Neural cell (in vitro differentiated cells): ENCODE data around the gene WNK2. TPM values are rescaled to one million over a fixed set of nuclear protein-coding genes. Genes with fewer than 3 reads are reported as not detected.
A peak's percentile ranks its signal among the peaks of the same experiment; 100 is the strongest.

ENCODE experiments used
- H2AFZ ChIP-seq: fragments of 200-600, 300-800 bp; sonication (generic), shearing (Covaris generic); 2 replicates; pipeline ENCODE4 v1.6.0; 2014; ENCODE audit warnings: low read depth, mild to moderate bottlenecking, antibody characterized with exemption, low read length, moderate library complexity
- H3F3A ChIP-seq: fragments of 200-600 bp; shearing (Covaris generic); 2 replicates; pipeline ENCODE4 v1.6.1; 2016; ENCODE audit warnings: mild to moderate bottlenecking, moderate library complexity, mixed read lengths, antibody characterized with exemption, low read length; ENCODE audit not compliant: insufficient read depth, poor library complexity, severe bottlenecking
- H3K27ac ChIP-seq: fragments of 200-600, 300-800 bp; sonication (generic), shearing (Covaris generic); 2 replicates; pipeline ENCODE4 v1.5.1; 2014; ENCODE audit warnings: mild to moderate bottlenecking, low read length, moderate library complexity
- H3K27me3 ChIP-seq: fragments of 300-800, 200-600 bp; sonication (generic), shearing (Covaris generic); 2 replicates; pipeline ENCODE4 v1.6.0; 2014; ENCODE audit warnings: mild to moderate bottlenecking, low read depth, low read length, moderate library complexity; ENCODE audit not compliant: insufficient read depth
- H3K36me3 ChIP-seq: fragments of 300-800, 200-600 bp; sonication (generic), shearing (Covaris generic); 2 replicates; pipeline ENCODE4 v1.5.1; 2014; ENCODE audit warnings: mild to moderate bottlenecking, antibody characterized with exemption, low read length, moderate library complexity; ENCODE audit not compliant: insufficient read depth
- H3K4me2 ChIP-seq: fragments of 300-800, 200-600 bp; sonication (generic), shearing (Covaris generic); 2 replicates; pipeline ENCODE4 v1.6.0; 2014; ENCODE audit warnings: mild to moderate bottlenecking, low read length
- H3K4me3 ChIP-seq: fragments of 300-800, 200-600 bp; sonication (generic), shearing (Covaris generic); 2 replicates; pipeline ENCODE4 v1.5.1; 2014; ENCODE audit warnings: mild to moderate bottlenecking, low read length, moderate library complexity
- H3K79me2 ChIP-seq: fragments of 200-600 bp; shearing (Covaris generic); replicated peaks from 2 replicates; pipeline ENCODE4 v1.6.0; 2014; ENCODE audit warnings: mild to moderate bottlenecking, low read length, moderate library complexity; ENCODE audit not compliant: insufficient read depth
- H3K9ac ChIP-seq: fragments of 300-800, 200-600 bp; sonication (generic), shearing (Covaris generic); 2 replicates; pipeline ENCODE4 v1.6.1; 2016; ENCODE audit warnings: mild to moderate bottlenecking, low read length, mixed read lengths
- H3K9me2 ChIP-seq: fragments of 200-600 bp; shearing (Covaris generic); 2 replicates; pipeline ENCODE4 v1.6.1; 2016; ENCODE audit warnings: mild to moderate bottlenecking, low read length, mixed read lengths; ENCODE audit not compliant: insufficient read depth
- H3K9me3 ChIP-seq: fragments of 200-600, 300-800 bp; sonication (generic), shearing (Covaris generic); 2 replicates; pipeline ENCODE4 v1.6.1; 2016; ENCODE audit warnings: mild to moderate bottlenecking, mixed run types, low read length, moderate library complexity, mixed read lengths
- H4K20me1 ChIP-seq: fragments of 200-600 bp; shearing (Covaris generic); 2 replicates; pipeline ENCODE4 v1.6.1; 2016; ENCODE audit warnings: mild to moderate bottlenecking, mixed run types; ENCODE audit not compliant: insufficient read depth
- EP300 ChIP-seq: fragments of 450-650 bp; conservative IDR thresholded peaks from 2 replicates; pipeline ENCODE4 v1.6.1; 2014; ENCODE audit warnings: antibody characterized with exemption, mild to moderate bottlenecking, moderate library complexity; ENCODE audit not compliant: poor library complexity, severe bottlenecking
- EZH2 ChIP-seq: fragments of 200-600, 300-800 bp; shearing (Covaris generic), sonication (generic); IDR thresholded peaks from 2 replicates; pipeline ENCODE4 v1.6.1; 2014; ENCODE audit warnings: antibody characterized with exemption, low read length, borderline replicate concordance, mild to moderate bottlenecking; ENCODE audit not compliant: insufficient read depth, poor library complexity, severe bottlenecking
- MXI1 ChIP-seq: fragments of 450-650 bp; conservative IDR thresholded peaks from 2 replicates; pipeline ENCODE4 v1.6.1; 2014; ENCODE audit warnings: antibody characterized with exemption, mild to moderate bottlenecking; ENCODE audit not compliant: poor library complexity, severe bottlenecking
- POLR2AphosphoS5 ChIP-seq: IDR thresholded peaks from 2 replicates; pipeline ENCODE4 v1.6.1; 2012
- RAD21 ChIP-seq: fragments of 450-650 bp; conservative IDR thresholded peaks from 2 replicates; pipeline ENCODE4 v1.6.1; 2014; ENCODE audit warnings: antibody characterized with exemption, mild to moderate bottlenecking, moderate library complexity
- SMC3 ChIP-seq: fragments of 450-650 bp; conservative IDR thresholded peaks from 2 replicates; pipeline ENCODE4 v1.6.1; 2014; ENCODE audit warnings: antibody characterized with exemption, mild to moderate bottlenecking, moderate library complexity; ENCODE audit not compliant: poor library complexity
- TAF1 ChIP-seq: IDR thresholded peaks from 2 replicates; pipeline ENCODE4 v1.6.1; 2012; ENCODE audit warnings: low read depth
- polyA plus RNA-seq: library from polyadenylated mRNA; depleted of rRNA; stranded (reverse); fragments of >200 nt; gene quantifications from 2 replicates; pipeline ENCODE4 v1.2.3, GENCODE V29; 2014
- TF ChIP-seq, protein P1 (sequence below): fragments of 450-650 bp; IDR thresholded peaks from 2 replicates; pipeline ENCODE4 v1.5.1; 2014; ENCODE audit warnings: antibody characterized with exemption, mild to moderate bottlenecking, moderate library complexity; ENCODE audit not compliant: poor library complexity, severe bottlenecking
- TF ChIP-seq, protein P2 (sequence below): IDR thresholded peaks from 2 replicates; pipeline ENCODE4 v1.6.1; 2012; ENCODE audit warnings: borderline replicate concordance

WNK2 gene
- polyA plus RNA-seq, 1 donor from 2014 or later = 37.1 TPM

DNA sequence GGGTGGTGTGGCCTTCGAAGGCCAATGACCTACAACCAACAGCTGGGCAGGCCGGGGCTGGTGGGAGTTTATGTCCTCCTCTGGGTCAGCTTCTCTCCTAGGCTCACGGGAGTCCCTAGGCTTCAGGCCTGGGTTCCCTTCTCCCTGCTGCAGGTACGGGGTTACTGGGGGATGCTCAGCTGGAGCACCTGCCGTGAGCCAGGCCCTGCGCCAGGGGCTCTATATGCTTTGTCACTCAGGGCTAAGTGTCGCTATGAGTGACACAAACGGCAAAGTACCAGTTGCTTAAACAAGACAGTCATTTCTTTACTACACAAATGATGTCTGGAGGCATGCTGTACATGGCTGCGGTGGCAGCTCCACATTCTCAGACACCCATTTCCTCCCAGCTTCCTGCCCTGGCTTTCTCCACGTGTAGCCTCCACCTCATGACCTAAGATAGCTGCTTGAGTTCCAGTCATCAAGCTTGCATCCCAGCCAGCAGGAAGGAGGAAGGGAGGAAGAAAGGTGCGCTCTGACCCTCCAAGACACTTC is 27.4 kb upstream of the WNK2 start:
- Histone ChIP-seq H3K4me2 (no peak overlapping the region), H3K4me3 (no peak overlapping the region), H3K9me3 (no peaks in the 10 kb centered on the region), H4K20me1 (no peaks in the 10 kb centered on the region), H3K36me3 (no peaks in the 10 kb centered on the region), H3K9ac (no peak overlapping the region), H3F3A (no peaks in the 10 kb centered on the region), H3K79me2 (no peaks in the 10 kb centered on the region), H3K27me3 (no peaks in the 10 kb centered on the region), H3K27ac (no peak overlapping the region), H2AFZ (no peak overlapping the region), H3K9me2 (no peaks in the 10 kb centered on the region)
- no peak for TF ChIP-seq EP300
- TF ChIP-seq, protein P1, sequence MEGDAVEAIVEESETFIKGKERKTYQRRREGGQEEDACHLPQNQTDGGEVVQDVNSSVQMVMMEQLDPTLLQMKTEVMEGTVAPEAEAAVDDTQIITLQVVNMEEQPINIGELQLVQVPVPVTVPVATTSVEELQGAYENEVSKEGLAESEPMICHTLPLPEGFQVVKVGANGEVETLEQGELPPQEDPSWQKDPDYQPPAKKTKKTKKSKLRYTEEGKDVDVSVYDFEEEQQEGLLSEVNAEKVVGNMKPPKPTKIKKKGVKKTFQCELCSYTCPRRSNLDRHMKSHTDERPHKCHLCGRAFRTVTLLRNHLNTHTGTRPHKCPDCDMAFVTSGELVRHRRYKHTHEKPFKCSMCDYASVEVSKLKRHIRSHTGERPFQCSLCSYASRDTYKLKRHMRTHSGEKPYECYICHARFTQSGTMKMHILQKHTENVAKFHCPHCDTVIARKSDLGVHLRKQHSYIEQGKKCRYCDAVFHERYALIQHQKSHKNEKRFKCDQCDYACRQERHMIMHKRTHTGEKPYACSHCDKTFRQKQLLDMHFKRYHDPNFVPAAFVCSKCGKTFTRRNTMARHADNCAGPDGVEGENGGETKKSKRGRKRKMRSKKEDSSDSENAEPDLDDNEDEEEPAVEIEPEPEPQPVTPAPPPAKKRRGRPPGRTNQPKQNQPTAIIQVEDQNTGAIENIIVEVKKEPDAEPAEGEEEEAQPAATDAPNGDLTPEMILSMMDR = no peak
- no peak for TF ChIP-seq TAF1
- TF ChIP-seq MXI1 = no peak
- TF ChIP-seq, protein P2, sequence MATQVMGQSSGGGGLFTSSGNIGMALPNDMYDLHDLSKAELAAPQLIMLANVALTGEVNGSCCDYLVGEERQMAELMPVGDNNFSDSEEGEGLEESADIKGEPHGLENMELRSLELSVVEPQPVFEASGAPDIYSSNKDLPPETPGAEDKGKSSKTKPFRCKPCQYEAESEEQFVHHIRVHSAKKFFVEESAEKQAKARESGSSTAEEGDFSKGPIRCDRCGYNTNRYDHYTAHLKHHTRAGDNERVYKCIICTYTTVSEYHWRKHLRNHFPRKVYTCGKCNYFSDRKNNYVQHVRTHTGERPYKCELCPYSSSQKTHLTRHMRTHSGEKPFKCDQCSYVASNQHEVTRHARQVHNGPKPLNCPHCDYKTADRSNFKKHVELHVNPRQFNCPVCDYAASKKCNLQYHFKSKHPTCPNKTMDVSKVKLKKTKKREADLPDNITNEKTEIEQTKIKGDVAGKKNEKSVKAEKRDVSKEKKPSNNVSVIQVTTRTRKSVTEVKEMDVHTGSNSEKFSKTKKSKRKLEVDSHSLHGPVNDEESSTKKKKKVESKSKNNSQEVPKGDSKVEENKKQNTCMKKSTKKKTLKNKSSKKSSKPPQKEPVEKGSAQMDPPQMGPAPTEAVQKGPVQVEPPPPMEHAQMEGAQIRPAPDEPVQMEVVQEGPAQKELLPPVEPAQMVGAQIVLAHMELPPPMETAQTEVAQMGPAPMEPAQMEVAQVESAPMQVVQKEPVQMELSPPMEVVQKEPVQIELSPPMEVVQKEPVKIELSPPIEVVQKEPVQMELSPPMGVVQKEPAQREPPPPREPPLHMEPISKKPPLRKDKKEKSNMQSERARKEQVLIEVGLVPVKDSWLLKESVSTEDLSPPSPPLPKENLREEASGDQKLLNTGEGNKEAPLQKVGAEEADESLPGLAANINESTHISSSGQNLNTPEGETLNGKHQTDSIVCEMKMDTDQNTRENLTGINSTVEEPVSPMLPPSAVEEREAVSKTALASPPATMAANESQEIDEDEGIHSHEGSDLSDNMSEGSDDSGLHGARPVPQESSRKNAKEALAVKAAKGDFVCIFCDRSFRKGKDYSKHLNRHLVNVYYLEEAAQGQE = no peak
- TF ChIP-seq EZH2 = no peak
- no peak for TF ChIP-seq POLR2AphosphoS5
- no peak for TF ChIP-seq RAD21
- TF ChIP-seq SMC3 = no peak

DNA sequence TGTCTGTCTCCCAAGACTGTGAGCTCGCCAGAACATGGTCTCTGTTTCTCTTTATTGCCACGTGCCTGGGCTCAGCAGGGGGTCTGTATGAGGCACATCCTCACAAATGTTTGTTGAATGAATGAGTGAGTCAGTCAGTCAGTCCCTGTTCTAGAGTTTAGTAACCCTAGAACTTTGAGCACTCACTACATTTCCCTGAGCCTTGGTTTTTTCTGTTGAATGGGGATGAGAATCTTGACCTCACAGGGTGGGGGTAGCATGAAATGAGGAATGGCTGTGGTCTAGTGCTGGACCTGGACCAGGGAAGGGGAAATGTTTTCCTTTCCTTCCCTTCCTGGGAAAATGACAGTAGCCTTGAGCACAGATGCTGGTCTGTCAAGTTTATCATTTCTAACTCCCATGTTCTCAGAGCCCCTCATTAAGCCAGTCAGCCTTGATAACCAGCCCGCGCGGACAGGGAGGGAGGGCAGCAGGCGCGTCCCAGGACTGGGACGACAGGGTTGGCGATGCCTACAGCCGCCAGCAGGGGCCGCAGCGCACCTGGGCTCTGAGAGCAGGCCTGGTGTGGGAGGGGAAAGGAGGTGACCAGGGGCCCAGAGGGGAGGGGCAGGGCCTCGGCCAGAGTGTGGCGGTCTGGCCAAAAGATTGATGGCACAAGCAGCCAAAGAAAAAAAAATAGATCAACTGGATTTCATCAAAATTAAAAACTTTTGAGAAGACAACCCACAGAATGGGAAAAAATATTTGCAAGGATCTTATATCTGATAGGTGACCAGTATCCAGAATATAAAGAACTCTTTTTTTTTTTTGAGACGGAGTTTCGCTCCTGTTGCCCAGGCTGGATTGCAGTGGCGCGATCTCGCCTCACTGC is 24.1 kb upstream of the WNK2 start:
- TF ChIP-seq, protein P2 = no peak
- TF ChIP-seq EP300 (no peak), EZH2 (no peak), RAD21 (peak; percentile 94), SMC3 (peak; percentile 92)
- TF ChIP-seq, protein P1 = peak; percentile 94
- no peak overlapping the region for H2AFZ ChIP-seq
- no peak overlapping the region for H3K4me2 ChIP-seq
- no peaks in the 10 kb centered on the region for H3K27me3 ChIP-seq
- H3K4me3 ChIP-seq = no peak overlapping the region
- H4K20me1 ChIP-seq = no peaks in the 10 kb centered on the region
- no peaks in the 10 kb centered on the region for H3F3A ChIP-seq
- no peaks in the 10 kb centered on the region for H3K79me2 ChIP-seq
- no peaks in the 10 kb centered on the region for H3K36me3 ChIP-seq
- H3K9me3 ChIP-seq = no peaks in the 10 kb centered on the region
- no peak overlapping the region for H3K9ac ChIP-seq
- H3K9me2 ChIP-seq = no peaks in the 10 kb centered on the region
- H3K27ac ChIP-seq = no peak overlapping the region
